Stimulated activated CD4-positive, alpha-beta T cell treated with anti-CD3 and anti-CD28 coated beads, Interleukin-1b, Interleukin-23, amount 100 ng/mL, for 4 hours (primary cell): ENCODE data around the gene GNAI3.
"Not testable (repeated sequence)": the region's sequence is repeated elsewhere in the genome, so short reads cannot be mapped to it uniquely, and the experiment has no call there.

Experiments used
- DNase-seq, 2 donors: peaks; one replicate each; pipeline ENCODE4 v3.0.0-alpha.2; 2020; ENCODE audit warnings: low read depth in 2 of 2

The GNAI3 gene

GRCh38 chr1:109660691-109661026, 112.2 kb downstream of the GNAI3 start:
- not testable (repeated sequence) for DNase-seq

GRCh38 chr1:109661391-109661790, 113.0 kb downstream of the GNAI3 start:
- no peak for DNase-seq

- DNase-seq = no peak
Observed at GRCh38 chr1:109664671-109665070, 116.3 kb downstream of the GNAI3 start.

DNA sequence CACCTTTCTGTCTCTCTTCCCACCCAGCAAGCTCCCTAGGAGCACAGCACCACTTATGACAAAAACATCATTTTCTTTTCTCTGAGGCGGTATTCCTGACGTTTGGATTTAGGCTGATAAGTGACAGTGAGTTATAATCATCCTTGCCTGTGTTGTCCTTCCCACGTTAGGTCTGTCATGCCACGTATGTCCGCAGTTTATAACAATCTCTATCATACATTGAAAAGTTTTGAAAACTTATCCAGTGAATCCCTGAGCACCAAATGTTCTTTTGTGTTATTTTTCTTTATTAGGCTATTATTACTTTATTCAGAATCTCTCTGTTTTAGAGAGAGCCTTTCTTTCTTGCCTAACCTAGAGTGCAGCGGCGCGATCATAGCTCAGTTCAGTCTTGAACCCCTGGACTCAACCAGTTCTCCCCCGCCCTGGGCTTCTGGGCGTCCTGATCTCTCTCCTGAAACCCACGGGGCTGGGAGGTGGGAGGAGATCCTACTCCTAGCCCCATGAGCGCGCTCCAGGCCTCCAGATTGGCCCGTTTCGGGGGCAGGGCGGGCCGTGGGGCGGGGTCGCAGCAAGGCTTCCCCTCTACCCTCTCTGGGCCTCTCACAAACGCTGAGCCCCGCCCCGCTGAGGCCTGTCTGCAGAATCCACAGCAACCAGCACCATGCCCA, 119.2 kb downstream of the GNAI3 start, which contains the start of gene GSTM2:
Gene GSTM2, plus strand, starts transcription at position 606 of the 671 bp plus-strand sequence. Its CDS starts 59 bp downstream, at position 665.
- peak; percentile 58 to 81 for DNase-seq
